ENCODE measurements around the gene ERICH4.

Gene ERICH4

GRCh38 chr19:41412953-41413352 lies 30.0 kb upstream of the ERICH4 start:
- H4K20me1 ChIP-seq (ENCODE audit: insufficient read depth, low read length) = no peaks in the 10 kb centered on the region
- H3K9ac ChIP-seq (ENCODE audit: low read depth, low read length) = no peak overlapping the region
- no peak overlapping the region for H3K27ac ChIP-seq (ENCODE audit: low read length)
- no peak for TF ChIP-seq EZH2 (IDR thresholded peaks at IDR 0.05; ENCODE audit: borderline replicate concordance, low read depth, low read length, severe bottlenecking)
- TF ChIP-seq CTCF (IDR thresholded peaks at IDR 0.05; ENCODE audit: borderline replicate concordance, extremely low read depth, low read length, poor library complexity, severe bottlenecking) = no peak
- no peak overlapping the region for H3K4me2 ChIP-seq (ENCODE audit: insufficient read depth, low read length)
- H3K4me1 ChIP-seq (ENCODE audit: insufficient read depth, low read length) = no peaks in the 10 kb centered on the region
- H3K27me3 ChIP-seq (ENCODE audit: insufficient read depth, low read length, poor library complexity) = no peaks in the 10 kb centered on the region
- H3K36me3 ChIP-seq (ENCODE audit: insufficient read depth, low read length) = peaks cover 39% of the 10 kb centered on the region
- no peaks in the 10 kb centered on the region for H3K9me3 ChIP-seq (ENCODE audit: insufficient read depth, low read length, severe bottlenecking)
- H3K4me3 ChIP-seq (ENCODE audit: low read depth in 1 of 2, low read length in 2 of 2) = no peak overlapping the region
- no peak overlapping the region for H2AFZ ChIP-seq (ENCODE audit: low read depth, low read length)
- DNase-seq = no peak
- no peaks in the 10 kb centered on the region for H3K79me2 ChIP-seq (ENCODE audit: insufficient read depth, low read length)
- ATAC-seq (ENCODE audit: insufficient read depth, low read depth) = no peak

GRCh38 chr19:41413947-41414346 lies 29.0 kb upstream of the ERICH4 start:
- no peaks in the 10 kb centered on the region for H3K4me1 ChIP-seq (ENCODE audit: insufficient read depth, low read length)
- DNase-seq (no peak), ATAC-seq (ENCODE audit: insufficient read depth, low read depth) (no peak)
- no peak overlapping the region for H3K27ac ChIP-seq (ENCODE audit: low read length)
- no peak overlapping the region for H3K4me3 ChIP-seq (ENCODE audit: low read depth in 1 of 2, low read length in 2 of 2)
- H2AFZ ChIP-seq (ENCODE audit: low read depth, low read length) = no peak overlapping the region
- no peak overlapping the region for H3K9ac ChIP-seq (ENCODE audit: low read depth, low read length)
- H3K27me3 ChIP-seq (ENCODE audit: insufficient read depth, low read length, poor library complexity) = no peaks in the 10 kb centered on the region
- no peak for TF ChIP-seq CTCF (IDR thresholded peaks at IDR 0.05; ENCODE audit: borderline replicate concordance, extremely low read depth, low read length, poor library complexity, severe bottlenecking)
- no peak for TF ChIP-seq EZH2 (IDR thresholded peaks at IDR 0.05; ENCODE audit: borderline replicate concordance, low read depth, low read length, severe bottlenecking)
- H3K4me2 ChIP-seq (ENCODE audit: insufficient read depth, low read length) = no peak overlapping the region
- H3K9me3 ChIP-seq (ENCODE audit: insufficient read depth, low read length, severe bottlenecking) = no peaks in the 10 kb centered on the region
- no peaks in the 10 kb centered on the region for H3K79me2 ChIP-seq (ENCODE audit: insufficient read depth, low read length)
- peaks cover 46% of the 10 kb centered on the region for H3K36me3 ChIP-seq (ENCODE audit: insufficient read depth, low read length)
- H4K20me1 ChIP-seq (ENCODE audit: insufficient read depth, low read length) = no peaks in the 10 kb centered on the region

- DNase-seq (no peak), ATAC-seq (ENCODE audit: insufficient read depth, low read depth) (no peak)
- H3K4me1 ChIP-seq (ENCODE audit: insufficient read depth, low read length) = no peaks in the 10 kb centered on the region
- H3K4me2 ChIP-seq (ENCODE audit: insufficient read depth, low read length) = no peak overlapping the region
- peaks cover 51% of the 10 kb centered on the region for H3K36me3 ChIP-seq (ENCODE audit: insufficient read depth, low read length)
- H3K4me3 ChIP-seq (ENCODE audit: low read depth in 1 of 2, low read length in 2 of 2) = no peak overlapping the region
- no peak for TF ChIP-seq EZH2 (IDR thresholded peaks at IDR 0.05; ENCODE audit: borderline replicate concordance, low read depth, low read length, severe bottlenecking)
- TF ChIP-seq CTCF (IDR thresholded peaks at IDR 0.05; ENCODE audit: borderline replicate concordance, extremely low read depth, low read length, poor library complexity, severe bottlenecking) = no peak
- no peak overlapping the region for H2AFZ ChIP-seq (ENCODE audit: low read depth, low read length)
- no peaks in the 10 kb centered on the region for H3K9me3 ChIP-seq (ENCODE audit: insufficient read depth, low read length, severe bottlenecking)
- H3K9ac ChIP-seq (ENCODE audit: low read depth, low read length) = no peak overlapping the region
- H3K27me3 ChIP-seq (ENCODE audit: insufficient read depth, low read length, poor library complexity) = no peaks in the 10 kb centered on the region
- no peaks in the 10 kb centered on the region for H4K20me1 ChIP-seq (ENCODE audit: insufficient read depth, low read length)
- no peaks in the 10 kb centered on the region for H3K79me2 ChIP-seq (ENCODE audit: insufficient read depth, low read length)
- H3K27ac ChIP-seq (ENCODE audit: low read length) = no peak overlapping the region
These were observed 28.5 kb upstream of the ERICH4 start for GRCh38 chr19:41414461-41414860.

- Histone ChIP-seq H2AFZ (ENCODE audit: low read depth, low read length) (no peak overlapping the region), H3K4me1 (ENCODE audit: insufficient read depth, low read length) (no peaks in the 10 kb centered on the region), H3K27me3 (ENCODE audit: insufficient read depth, low read length, poor library complexity) (no peaks in the 10 kb centered on the region), H3K9ac (ENCODE audit: low read depth, low read length) (no peak overlapping the region), H3K4me3 (ENCODE audit: low read depth in 1 of 2, low read length in 2 of 2) (no peak overlapping the region), H4K20me1 (ENCODE audit: insufficient read depth, low read length) (no peaks in the 10 kb centered on the region), H3K79me2 (ENCODE audit: insufficient read depth, low read length) (no peaks in the 10 kb centered on the region), H3K4me2 (ENCODE audit: insufficient read depth, low read length) (no peak overlapping the region), H3K36me3 (ENCODE audit: insufficient read depth, low read length) (peaks cover 57% of the 10 kb centered on the region), H3K9me3 (ENCODE audit: insufficient read depth, low read length, severe bottlenecking) (no peaks in the 10 kb centered on the region), H3K27ac (ENCODE audit: low read length) (no peak overlapping the region)
- DNase-seq = no peak
- TF ChIP-seq EZH2 (IDR thresholded peaks at IDR 0.05; ENCODE audit: borderline replicate concordance, low read depth, low read length, severe bottlenecking) = no peak
- no peak for TF ChIP-seq CTCF (IDR thresholded peaks at IDR 0.05; ENCODE audit: borderline replicate concordance, extremely low read depth, low read length, poor library complexity, severe bottlenecking)
- no peak for ATAC-seq (ENCODE audit: insufficient read depth, low read depth)
These were observed 27.8 kb upstream of the ERICH4 start for GRCh38 chr19:41415154-41415571.

All from DND-41 (cell line).